C4-2B (cell line): ENCODE results near the gene ATP11A.

Experiments
- CTCF ChIP-seq: fragments of 450-650 bp; conservative IDR thresholded peaks from 2 replicates; pipeline ENCODE4 v1.5.1; 2017; ENCODE audit warnings: mild to moderate bottlenecking
- ZFX ChIP-seq: fragments of 450-650 bp; IDR thresholded peaks from 2 replicates; pipeline ENCODE4 v1.6.1; 2017

GRCh38 chr13:112790735-112791641, 101.2 kb downstream of the ATP11A start:
- TF ChIP-seq CTCF = no peak
- no peak for TF ChIP-seq ZFX
